Mesothelial cell of epicardium (in vitro differentiated cells): Measurements from ENCODE around the gene TUBB1. TPM values are rescaled to one million over a fixed set of nuclear protein-coding genes. Genes with fewer than 3 reads are reported as not detected.

Experiments
- DNase-seq, 2 experiments: peaks; one replicate each; pipeline ENCODE4 v3.0.0; 2021; ENCODE audit warnings: low spot score in 2 of 2; ENCODE audit not compliant: unreplicated experiment in 2 of 2
- H3K27ac Mint-ChIP-seq: 2 replicates; pipeline ENCODE4 v1.8.0; 2021; ENCODE audit warnings: mixed read lengths
- H3K27me3 Mint-ChIP-seq: 2 replicates; pipeline ENCODE4 v1.8.0; 2021; ENCODE audit warnings: low read depth, mixed read lengths
- H3K36me3 Mint-ChIP-seq: 2 replicates; pipeline ENCODE4 v1.8.0; 2021; ENCODE audit warnings: mixed read lengths
- H3K4me1 Mint-ChIP-seq: 2 replicates; pipeline ENCODE4 v1.8.0; 2021; ENCODE audit warnings: mixed read lengths
- H3K4me3 Mint-ChIP-seq: 2 replicates; pipeline ENCODE4 v1.8.0; 2021; ENCODE audit warnings: mild to moderate bottlenecking, moderate library complexity, mixed read lengths
- H3K9me3 Mint-ChIP-seq: 2 replicates; pipeline ENCODE4 v1.8.0; 2021; ENCODE audit warnings: mixed read lengths
- total RNA-seq: library from RNA; stranded (reverse); gene quantifications from 3 replicates; pipeline ENCODE4 v1.2.1, GENCODE V29; 2021
- TF ChIP-seq, protein P1 (sequence below): fragments of 200-600 bp; sonication (generic); IDR thresholded peaks from one replicate; pipeline ENCODE4 v1.5.0; 2021; ENCODE audit warnings: antibody characterized with exemption; ENCODE audit not compliant: unreplicated experiment

TUBB1 gene
- total RNA-seq, 1 donor from 2014 or later: not detected

DNA sequence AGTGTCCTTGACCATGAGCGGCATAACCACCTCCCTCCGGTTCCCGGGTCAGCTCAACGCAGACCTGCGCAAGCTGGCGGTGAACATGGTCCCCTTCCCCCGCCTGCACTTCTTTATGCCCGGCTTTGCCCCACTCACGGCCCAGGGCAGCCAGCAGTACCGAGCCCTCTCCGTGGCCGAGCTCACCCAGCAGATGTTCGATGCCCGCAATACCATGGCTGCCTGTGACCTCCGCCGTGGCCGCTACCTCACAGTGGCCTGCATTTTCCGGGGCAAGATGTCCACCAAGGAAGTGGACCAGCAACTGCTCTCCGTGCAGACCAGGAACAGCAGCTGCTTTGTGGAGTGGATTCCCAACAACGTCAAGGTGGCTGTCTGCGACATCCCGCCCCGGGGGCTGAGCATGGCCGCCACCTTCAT, 4.9 kb downstream of the TUBB1 start:
- TF ChIP-seq, protein P1, sequence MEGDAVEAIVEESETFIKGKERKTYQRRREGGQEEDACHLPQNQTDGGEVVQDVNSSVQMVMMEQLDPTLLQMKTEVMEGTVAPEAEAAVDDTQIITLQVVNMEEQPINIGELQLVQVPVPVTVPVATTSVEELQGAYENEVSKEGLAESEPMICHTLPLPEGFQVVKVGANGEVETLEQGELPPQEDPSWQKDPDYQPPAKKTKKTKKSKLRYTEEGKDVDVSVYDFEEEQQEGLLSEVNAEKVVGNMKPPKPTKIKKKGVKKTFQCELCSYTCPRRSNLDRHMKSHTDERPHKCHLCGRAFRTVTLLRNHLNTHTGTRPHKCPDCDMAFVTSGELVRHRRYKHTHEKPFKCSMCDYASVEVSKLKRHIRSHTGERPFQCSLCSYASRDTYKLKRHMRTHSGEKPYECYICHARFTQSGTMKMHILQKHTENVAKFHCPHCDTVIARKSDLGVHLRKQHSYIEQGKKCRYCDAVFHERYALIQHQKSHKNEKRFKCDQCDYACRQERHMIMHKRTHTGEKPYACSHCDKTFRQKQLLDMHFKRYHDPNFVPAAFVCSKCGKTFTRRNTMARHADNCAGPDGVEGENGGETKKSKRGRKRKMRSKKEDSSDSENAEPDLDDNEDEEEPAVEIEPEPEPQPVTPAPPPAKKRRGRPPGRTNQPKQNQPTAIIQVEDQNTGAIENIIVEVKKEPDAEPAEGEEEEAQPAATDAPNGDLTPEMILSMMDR: no peak
- H3K36me3 Mint-ChIP-seq: peaks cover 33% of the 10 kb centered on the region
- H3K27ac Mint-ChIP-seq: no peak overlapping the region
- no peaks in the 10 kb centered on the region for H3K9me3 Mint-ChIP-seq
- no peaks in the 10 kb centered on the region for H3K27me3 Mint-ChIP-seq
- no peak overlapping the region for H3K4me3 Mint-ChIP-seq
- DNase-seq: no peak
- peaks cover 18% of the 10 kb centered on the region for H3K4me1 Mint-ChIP-seq

DNA sequence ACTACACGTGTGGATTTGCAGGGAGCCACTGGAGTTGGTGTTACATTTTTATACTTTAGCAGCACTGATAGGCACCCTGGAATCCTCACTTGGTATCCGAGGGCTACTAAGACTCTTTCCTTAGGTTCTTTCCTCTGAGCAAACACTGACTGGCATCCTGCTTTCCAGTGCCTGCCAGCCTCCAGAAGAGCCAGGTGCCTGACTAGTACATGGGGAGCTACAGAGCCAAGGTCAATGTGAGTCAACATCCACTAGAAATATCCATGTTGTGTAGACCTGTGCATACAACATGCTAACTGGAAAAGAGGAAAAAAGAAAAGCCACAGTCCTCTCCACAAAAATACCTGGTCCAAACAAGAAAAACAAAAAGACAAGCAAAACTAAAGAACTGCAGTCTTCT, 5.9 kb downstream of the TUBB1 start:
- Mint-ChIP-seq H3K27me3 (no peaks in the 10 kb centered on the region), H3K4me3 (no peak overlapping the region), H3K4me1 (peaks cover 27% of the 10 kb centered on the region), H3K27ac (no peak overlapping the region), H3K36me3 (peaks cover 39% of the 10 kb centered on the region), H3K9me3 (no peaks in the 10 kb centered on the region)
- TF ChIP-seq, protein P1: no peak
- no peak for DNase-seq

DNA sequence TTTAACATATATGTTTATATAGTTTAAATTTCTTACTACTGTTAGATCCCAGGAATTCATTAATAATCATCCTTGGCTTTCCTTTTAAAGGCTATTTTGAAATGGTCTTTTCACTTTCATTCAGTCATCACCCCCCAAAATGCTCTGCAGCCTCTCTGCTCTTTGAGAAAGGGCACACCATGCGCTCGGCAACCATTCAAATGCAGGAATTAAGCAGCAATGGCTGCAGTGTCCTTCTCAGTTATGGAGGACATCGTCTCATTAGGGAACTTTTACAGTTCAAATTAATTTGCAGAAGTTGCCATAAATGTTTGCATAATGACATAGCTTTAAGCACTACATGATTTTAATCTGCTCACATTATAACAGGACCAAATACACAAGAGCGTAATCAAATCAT, 6.3 kb downstream of the TUBB1 start:
- H3K36me3 Mint-ChIP-seq: peaks cover 43% of the 10 kb centered on the region

DNA sequence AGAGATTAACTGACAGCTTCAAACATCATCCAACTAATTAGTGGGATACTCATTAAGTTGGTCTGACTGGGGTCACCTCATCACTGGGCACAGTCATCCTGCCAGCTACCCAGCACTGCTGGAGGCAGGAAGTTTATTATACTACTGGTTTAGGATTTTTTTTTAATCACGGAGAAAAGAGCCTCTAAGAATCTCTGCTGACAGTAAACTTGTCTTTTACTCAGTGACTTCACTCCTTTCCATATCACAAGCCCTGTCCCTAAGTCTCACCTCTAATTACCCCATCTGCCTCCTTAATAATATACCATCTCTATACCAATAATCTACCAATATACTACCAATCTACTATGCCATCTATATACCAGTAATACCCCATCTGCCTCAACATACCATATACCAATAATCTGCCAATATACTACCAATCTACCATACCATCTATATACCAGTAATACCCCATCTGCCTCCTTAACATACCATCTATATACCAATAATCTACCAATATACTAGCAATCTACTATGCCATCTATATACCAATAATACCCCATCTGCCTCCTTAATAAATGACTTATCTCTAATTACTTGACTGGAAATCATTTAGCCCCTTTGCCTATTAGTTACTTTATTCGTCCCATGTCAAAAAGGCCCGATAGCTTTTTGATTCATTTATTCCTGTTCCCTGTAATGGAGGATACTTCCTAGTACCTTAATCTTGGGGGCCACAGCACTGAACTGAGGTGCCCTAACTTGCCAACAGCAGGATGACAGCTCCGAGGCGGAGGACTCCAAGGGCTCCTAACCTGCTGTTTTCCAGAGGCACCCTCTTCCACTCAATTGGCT, 7.9 kb downstream of the TUBB1 start:
- Mint-ChIP-seq H3K4me3 (no peak overlapping the region), H3K36me3 (peaks cover 44% of the 10 kb centered on the region), H3K9me3 (no peaks in the 10 kb centered on the region), H3K27me3 (no peaks in the 10 kb centered on the region), H3K27ac (no peak overlapping the region), H3K4me1 (peaks cover 31% of the 10 kb centered on the region)
- DNase-seq: no peak
- TF ChIP-seq, protein P1: no peak

More for the DNA sequence above, 6.3 kb downstream of the TUBB1 start:
- no peak for DNase-seq
- Mint-ChIP-seq H3K9me3 (no peaks in the 10 kb centered on the region), H3K27ac (no peak overlapping the region), H3K4me1 (peaks cover 31% of the 10 kb centered on the region), H3K27me3 (no peaks in the 10 kb centered on the region), H3K4me3 (no peak overlapping the region)
- TF ChIP-seq, protein P1: no peak

DNA sequence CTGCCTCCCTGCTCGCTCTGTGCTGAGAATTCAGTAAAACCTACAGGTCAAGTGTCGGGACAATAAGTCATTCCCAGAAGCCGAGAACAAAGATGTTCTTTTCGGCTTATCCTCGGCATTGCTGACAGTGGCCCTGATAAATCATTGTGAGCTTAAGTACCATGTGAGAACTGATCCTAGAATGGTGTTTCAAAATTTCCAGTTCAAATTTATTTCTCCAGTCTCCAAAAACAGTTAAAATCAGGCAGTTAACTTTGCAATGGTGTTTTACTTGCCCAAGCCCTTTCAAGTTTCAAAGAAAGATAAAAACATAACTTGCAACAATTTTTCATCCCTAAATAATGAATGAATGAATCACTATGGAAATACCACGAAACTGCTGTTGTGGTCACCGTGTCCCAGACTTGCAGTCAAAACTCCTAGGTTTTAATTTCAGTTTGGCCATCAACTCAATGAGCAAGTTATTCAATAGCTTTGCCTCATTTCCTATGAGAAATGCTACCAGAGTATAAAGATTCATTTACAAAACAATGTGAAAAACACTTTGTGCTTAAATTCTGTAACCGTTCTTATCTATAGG, 8.6 kb downstream of the TUBB1 start:
- TF ChIP-seq, protein P1: no peak
- Mint-ChIP-seq H3K27ac (no peak overlapping the region), H3K4me1 (peaks cover 34% of the 10 kb centered on the region), H3K27me3 (no peaks in the 10 kb centered on the region), H3K4me3 (no peak overlapping the region), H3K9me3 (no peaks in the 10 kb centered on the region), H3K36me3 (peaks cover 38% of the 10 kb centered on the region)
- DNase-seq: no peak
